Stimulated activated CD8-positive, alpha-beta memory T cell treated with anti-CD3 and anti-CD28 coated beads, Interleukin-2, amount 100 ng/mL, for 1 hour (primary cell): ENCODE results near the gene CCDC192.

ENCODE experiments used
- DNase-seq, 2 donors: peaks; one replicate each; pipeline ENCODE4 v3.0.0-alpha.2; 2020; ENCODE audit warnings: low read depth in 2 of 2

Gene CCDC192

DNA sequence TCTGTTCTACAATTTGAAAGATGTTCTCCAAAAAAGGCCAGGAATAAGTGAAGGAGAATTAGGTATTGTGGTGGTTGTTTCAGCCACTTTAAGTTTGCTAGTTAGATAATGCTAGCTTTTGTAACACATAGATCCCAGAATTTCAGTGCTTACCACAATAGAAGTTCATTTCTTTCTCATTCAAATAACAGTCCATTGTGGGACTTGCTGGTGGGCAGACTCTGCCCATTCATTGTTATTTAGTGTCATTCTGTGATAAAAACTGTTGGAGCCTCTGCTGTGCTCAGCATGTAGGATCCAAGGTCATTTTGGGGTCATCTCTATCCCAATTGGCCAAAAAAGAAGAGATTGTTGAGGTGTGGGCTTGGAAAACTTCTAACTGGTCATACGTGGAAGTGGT, 106.8 kb downstream of the CCDC192 start:
- DNase-seq: no peak

DNA sequence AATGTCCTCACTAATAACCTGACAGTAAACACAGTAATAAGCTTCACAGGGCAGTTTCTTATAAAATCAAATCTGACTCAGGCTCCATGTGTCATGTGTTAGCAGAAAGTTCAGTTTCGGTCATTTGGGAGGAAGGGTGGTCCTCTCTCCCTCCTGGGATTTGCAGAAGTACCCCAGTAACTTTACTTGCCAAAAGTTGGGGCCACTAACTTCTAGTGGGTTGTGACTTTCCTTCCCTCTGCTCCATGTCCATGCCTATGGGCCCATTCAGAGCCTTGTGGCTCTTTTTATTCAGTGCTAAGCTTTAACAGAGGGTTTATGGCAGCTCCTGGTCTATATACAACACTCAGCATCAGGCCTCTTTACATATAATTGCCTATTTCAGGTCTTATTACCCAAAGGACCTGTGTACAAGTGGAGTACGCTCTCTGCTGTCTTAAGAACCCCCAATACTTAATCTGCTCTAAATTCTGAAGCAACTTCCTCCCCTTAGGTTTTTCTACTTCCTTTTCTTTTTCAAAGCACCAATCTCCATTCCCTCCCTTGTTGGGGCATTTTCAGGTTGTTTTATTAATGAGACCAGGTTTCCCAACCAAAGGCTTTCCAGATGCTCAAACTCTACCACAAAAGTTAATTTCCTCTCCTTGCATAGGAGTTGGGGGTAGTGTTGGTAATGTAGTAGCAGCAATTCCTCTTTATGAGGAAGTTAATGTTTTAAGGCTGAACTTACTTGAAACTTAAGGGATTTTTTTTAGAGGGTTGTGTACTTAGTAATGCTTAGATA, 107.7 kb downstream of the CCDC192 start:
- DNase-seq: no peak

DNA sequence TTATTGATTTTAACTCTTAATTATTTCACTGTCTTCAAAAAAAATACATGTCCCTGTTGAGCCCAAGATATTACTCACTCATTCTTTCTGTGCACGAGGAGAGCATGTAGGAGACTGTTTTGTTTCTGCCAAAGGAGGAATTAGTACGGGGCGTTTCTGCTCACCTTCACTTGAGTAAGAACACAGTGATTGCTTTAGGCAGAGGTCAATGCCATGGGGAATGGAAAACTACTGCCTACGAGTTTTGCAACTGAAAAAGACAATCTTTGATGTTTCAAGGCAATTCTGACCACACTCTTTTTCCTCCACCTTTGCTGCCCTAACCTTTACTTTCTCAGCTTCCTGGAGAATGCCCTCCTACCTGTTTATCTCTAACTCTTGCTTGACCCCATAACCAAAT, 109.4 kb downstream of the CCDC192 start:
- no peak for DNase-seq

DNA sequence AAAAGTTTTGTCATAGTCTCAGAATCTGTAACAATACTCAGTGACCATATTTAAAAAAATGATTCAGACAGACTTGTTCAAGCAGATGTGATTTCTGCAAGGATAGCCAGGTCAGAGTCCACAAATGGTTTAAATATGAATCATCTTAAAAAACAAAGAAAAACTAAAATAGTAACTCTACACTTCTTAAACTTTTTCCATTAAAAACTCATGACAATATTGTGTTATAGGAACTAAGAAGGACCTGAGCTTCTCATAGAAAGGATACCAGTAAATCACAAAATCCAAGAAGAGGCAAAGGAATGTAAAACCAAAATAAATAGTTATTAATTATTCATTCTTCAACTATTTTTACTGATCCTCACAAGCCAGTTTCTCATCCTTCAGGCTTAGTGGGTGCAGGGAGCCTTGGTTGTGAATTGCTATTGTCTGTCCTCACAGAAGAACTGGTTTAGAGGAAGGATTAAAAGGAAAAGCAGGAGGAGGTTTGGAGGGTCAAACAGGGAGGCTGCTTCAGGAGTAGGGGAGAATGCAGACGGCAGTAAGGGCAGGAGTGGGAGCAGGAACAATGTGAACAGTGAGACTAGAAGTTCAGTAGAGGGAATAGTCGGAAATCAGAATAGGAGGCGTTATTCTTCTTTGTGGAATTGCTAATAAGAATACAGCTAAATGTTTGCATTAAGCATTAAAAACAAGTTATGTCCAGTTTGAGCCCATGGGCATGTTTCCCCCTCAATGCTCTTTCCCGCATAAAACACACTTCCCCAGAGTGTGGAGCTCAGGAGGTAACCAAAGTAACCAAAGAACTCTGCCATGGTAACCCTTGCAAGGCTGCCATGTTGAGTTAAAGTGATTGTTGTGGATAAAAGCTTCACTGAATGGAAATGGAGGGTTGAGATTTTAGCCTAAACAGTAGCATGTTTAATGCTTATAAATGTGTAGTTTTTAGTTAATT, 110.7 kb downstream of the CCDC192 start:
- no peak for DNase-seq

DNA sequence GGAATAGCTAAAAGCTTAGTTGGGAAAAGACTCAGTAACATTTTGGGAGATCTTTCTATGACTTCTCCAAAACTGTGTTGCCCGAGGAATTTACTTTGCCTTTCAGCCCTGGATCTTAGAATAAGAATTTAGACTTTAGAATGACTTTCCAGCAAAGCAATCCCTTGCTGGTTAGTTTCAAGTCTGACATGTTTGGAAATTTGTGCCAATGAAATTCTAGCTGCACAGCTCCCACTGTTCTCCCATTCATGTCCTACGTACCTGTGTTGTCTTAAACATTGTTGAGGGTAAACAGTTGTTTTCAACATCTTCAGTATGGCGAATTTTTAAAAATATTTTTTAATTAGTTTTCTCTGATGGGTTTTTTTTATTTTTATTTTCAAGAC, 111.4 kb downstream of the CCDC192 start:
- no peak for DNase-seq

DNA sequence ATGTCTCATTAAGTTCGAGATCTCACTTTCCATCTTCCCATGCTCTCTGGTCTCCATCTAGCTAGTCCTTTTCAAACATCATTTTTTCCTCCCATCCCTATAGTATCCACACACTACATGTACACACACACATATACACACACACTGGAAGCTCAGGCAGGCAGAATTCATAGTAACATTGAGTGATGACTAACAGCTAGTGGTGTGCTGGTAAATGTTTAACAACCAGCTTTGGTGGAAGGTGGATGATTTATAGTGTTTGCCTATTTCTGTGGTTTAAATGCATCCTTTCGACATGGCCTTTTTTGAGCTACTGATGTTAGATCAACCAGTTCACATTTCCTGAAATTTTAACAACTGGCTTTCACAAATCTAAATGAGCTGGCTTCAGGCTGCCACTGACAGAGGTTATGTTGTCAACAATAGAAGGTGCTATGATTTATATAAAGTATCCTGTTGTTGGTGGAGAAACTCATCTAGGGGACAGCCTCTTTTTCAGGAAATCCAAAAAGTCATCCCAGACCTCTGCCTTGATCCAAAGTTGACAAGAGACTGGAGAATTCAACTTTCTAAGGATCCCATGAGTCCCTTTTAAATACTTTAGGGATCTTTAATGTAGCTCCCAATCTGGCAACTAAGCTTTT, 117.8 kb downstream of the CCDC192 start:
- DNase-seq: no peak

DNA sequence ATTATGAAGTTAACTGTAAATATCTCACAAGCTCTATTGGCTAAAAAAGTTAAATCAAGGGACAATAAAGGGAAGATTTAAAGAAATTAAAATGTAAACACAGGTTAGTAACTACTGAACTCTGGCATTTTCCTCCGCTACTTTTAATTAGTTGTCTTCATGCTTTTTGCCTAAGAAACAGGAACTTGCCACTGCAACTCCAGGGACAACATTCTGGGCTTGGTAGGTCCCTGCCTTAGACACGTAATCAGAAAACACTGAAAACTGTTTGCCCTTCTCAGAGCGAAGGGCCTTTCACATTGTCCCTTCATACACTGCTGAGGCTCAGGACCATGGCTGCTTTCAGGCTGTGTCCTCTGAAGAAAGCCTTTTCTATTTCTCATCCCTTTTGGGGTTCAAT, 118.7 kb downstream of the CCDC192 start:
- DNase-seq: no peak

DNA sequence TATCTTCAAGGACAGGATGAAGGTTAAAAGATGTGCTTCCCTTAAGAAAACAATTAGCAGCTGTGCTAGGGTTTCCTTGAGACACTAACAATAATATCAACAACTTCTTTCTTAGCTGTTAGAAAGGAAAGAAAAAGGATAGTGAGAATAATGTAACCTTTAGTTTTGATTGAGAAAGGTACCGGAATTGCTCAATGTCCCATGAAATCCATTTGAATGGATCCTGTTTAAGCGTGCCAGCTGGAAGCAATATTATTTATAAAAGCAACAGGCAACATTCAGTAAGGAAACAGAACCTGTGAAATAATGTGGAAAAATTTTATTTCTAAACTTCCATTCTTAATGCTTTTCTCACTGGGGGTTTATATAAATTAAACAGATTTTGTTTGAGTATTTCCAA, 120.9 kb downstream of the CCDC192 start:
- DNase-seq: no peak

DNA sequence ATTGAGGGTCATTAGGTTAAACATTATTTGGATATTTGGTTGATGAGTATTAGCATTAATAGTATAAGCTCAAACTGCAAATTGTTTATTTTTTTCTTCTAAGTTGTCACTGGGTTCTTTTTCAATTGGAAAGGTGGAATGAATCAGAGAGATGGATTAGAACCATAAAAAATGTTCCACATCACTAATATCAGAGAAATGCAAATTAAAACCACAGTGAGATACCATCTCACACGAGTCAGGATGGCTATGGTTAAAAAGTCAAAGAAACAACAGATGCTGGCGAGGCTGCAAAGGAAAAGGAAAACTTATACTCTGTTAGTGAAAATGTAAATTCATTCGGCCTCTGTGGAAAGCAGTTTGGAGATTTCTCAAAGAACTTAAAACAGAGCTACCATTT, 122.8 kb downstream of the CCDC192 start:
- no peak for DNase-seq

DNA sequence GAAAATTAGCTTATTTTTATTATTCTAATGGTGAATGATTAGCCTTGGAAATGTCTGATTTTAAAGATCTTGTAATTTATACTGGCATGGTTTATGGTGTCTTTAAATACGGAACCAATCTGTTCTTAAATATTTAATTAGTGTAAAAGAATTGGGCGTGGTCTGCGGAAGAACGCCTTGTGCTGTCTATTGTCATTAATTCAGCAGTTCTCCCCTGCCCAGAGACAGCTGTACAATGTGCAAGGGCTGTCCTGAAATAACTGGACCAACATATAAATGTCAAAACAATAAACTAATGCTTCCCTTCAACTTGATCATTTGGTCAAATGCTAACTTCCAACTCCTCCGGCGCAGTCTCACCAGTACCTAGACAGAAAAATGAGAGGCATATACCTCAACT, 124.3 kb downstream of the CCDC192 start:
- DNase-seq: no peak

DNA sequence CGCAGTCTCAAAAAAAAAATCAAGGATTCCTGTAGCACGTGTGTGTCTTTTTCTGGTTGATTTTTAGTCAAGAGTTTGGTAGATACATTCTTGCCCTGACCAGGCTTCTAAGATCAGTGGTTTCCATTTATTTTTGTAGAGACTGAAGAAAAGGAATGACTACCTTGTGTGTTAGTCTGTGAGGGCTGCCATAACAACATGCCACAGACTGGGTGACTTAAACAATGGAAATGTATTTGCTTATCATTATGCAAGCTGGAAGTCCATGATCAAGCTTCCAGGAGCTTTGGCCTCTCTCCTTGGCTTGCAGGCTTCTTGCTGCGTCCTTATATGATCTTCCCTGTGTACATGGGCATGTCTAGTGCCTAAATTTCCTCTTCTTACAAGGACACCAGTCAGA, 127.0 kb downstream of the CCDC192 start:
- no peak for DNase-seq

DNA sequence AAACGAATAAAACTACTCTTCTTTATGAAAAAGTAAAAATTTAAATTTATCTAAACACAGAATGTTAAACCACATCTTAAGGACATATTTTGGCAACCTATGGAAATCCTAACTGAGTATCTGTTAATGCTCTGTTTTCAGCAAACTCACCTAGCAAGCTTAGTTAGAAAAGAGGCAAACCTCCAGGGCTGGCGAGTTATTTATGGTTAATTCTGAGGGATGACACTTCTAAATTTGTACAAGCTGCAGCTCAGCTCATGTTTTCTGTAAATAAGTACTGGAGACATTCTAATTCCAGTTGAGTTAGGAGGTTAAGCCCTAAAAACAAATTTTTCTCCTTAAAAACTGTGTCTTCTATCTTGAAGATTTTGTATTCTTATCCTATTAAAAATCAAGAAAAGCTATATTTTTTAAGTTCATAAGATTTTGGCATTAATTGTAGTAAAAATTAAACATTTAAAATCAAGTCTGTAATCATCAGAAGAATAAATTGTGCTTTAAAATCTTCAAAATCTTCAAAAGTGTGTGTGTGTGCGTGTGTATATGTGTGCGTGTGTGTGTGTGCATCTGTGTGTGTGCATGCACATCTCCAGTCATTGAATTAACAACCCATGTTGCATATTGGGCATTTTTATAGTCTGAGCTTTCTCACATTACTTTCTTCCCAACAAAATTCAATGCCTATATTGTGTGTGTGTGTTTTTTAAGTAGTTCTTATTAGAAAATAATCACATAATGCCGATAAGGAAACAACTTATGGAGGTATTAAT, 127.8 kb downstream of the CCDC192 start:
- no peak for DNase-seq

DNA sequence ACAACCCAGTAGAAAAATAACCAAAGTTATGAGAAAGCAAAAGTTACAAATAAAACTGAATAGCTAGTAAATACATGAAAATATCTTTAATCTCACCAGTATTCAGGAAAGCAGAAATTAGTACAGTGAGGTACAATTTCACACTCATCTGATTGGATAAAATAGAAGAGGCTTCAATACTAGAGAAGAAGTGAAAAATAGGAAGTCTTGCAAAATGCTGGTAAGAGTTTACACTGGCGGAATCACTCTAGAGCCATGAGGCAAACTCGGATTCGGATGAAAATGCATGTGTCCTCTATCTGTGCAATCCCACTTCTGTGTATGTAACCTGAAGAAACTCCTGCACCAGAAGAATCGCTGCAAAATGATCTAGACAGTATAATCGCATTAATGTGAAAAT, 128.9 kb downstream of the CCDC192 start:
- DNase-seq: no peak

DNA sequence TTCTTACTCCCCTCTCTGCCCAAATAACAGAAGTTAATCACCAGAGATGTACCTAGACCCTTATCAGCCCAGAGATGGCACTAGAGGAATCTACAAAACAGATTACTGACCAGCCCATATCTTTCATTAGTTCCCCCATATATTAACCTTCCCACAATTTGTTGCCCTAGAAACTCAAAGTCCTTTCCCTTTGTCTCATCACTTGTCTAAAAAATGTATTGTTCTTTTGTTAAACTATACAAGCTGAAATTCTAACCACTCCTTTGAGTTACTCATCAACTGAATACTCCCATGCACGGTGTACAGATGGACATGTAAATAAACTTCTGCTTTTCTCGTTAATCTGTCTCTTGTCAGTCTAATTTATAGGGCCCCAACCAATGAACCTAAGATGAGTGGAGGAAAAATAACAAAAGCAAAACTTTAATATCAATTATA, 130.9 kb downstream of the CCDC192 start:
- DNase-seq: no peak

DNA sequence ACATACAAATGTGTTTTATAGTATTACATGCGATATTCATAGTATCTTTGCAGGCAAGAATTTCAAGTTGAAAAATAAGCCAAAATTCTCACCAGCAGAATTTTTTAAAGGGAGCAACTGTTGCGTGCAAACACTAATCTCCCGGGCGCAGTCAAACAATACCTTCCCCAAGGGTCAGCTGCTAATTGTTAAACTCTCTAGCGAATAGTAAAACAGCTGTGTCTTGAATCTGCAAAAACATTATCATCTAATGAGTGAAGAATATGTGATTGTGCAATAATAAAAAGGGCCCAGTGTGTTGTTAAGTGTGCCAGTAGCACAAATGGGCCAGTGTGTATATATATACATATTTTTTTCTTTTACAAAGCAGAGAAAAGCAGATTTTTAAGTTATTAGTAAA, 131.4 kb downstream of the CCDC192 start:
- DNase-seq: no peak

DNA sequence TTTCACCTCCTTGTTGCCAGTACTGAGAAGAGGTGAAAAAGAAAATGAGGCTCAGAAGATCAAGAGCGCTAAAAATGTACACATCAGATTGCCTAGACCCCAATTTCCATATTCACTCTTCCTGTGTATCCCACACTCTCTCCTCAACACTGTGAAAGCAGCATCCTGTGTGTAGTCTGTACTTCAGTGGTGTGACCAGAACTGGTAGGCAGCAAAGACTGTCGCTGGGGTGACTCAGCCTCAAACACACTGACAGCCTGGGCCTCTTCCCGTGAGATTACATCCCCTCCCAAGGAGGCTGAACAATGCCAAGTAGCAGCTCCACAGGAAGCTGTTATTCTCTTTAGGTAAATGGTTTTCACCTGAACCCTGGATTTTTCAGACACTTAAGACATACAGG, 135.5 kb downstream of the CCDC192 start:
- no peak for DNase-seq

DNA sequence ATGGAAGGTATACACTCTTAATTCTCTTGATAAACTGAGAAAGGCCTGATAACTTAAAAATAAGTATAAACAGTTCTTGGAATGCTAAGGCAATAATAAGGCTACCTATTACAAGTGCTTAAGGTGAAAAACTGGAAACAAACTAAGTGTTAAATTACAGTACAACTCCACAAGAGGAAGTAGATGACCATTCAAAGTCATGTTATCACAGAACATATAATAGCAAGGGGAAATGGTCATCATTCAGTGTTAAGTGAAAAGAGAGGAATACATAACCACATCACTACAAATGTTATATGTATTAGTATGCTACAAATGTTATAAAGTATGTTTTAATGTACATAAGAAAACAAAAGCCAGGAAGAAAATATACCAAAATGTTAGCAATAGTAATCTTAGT, 135.9 kb downstream of the CCDC192 start:
- no peak for DNase-seq

DNA sequence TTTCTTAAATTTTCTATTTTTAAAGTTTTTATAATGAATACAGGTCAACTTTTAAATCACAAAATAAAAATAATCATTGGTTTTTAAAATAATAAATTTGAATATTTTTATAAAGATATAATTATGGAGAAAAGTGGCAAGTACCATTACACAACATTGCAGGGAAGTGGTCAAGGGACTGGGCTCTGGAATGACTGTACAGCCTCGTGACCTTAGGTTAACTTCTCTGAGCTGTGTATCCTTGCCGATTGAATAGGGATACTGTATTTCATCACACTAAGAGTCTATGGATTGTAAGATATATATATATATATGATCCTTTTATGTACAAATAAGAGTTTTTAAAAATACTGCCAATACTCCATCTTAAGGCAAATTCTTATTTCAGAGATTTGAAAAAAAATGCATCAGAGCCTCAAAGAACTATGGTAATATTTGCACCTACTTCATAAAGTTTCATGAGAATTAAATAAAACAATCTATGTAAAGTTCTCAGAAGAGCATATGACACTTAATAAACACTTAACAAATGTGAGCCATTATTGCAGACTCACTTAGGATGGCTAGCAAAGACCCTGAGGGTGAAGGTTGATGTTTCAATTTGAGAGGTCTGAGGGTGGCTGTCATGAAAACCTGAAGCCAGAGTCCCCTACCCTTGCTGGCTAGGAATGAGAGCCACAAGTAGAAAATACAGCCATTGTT, 136.5 kb downstream of the CCDC192 start:
- no peak for DNase-seq

DNA sequence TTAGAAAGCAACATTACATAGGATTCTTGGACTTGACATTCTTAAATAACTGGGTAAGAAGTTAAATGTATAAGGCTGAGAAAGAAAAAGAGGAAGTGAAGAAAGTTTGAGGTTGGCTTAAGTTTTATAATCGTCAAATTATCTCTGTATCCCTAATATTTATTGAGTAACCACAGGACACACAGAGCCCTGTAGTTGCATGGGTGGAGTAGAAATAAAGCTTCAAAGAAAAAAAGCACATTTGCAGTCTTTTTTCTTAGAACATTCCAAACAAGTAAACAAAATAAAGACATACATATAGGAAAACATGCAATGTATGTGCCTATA, 137.0 kb downstream of the CCDC192 start:
- no peak for DNase-seq

DNA sequence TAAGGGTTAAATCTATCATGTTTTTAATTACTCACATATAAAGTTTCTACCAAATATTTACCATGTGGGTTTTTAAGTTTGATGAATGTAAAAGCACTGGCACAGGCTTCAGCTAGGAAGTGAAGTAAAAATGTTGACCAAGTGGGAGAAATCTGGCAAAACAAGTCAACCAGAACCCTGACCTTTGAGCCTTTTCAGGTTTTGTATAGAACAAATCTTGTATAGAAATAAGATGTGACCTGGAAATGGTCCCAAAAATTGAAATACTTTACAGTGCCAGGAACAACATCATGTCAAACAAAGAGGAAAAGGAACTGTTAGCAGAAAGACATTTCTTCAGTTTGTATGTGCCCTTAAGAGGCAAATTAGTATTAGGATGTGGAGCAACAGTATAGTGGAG, 137.6 kb downstream of the CCDC192 start:
- no peak for DNase-seq

DNA sequence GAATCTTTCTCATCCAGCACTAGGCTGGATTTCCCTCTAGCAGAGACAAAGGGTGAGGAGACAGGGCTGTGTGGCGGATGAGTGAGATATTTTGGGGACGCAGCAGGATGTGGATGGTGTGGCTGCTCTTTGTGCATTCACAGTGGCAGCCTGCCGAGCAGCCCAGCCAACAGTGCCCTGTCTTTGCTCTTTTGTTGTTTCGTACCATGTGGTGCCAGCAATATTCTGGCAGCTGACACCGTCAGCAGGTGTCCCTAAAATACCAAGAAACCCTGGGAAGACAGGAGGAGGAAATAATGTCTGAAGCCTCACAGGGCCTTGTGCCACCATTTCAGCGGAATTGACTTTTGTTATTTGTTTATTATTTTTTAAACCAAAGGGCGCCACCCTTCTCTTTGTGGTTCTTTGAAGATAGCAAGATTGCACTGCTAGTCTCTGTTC, 141.4 kb downstream of the CCDC192 start:
- no peak for DNase-seq
